ENCODE results near the gene RAB39A.
A peak's percentile ranks its signal among the peaks of the same experiment; 100 is the strongest.
"Not testable (repeated sequence)": the region's sequence is repeated elsewhere in the genome, so short reads cannot be mapped to it uniquely, and the experiment has no call there.

RAB39A gene, protein sequence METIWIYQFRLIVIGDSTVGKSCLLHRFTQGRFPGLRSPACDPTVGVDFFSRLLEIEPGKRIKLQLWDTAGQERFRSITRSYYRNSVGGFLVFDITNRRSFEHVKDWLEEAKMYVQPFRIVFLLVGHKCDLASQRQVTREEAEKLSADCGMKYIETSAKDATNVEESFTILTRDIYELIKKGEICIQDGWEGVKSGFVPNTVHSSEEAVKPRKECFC

GRCh38 chr11:107928046-107928766 is at the start of gene RAB39A:
TSS of gene RAB39A (plus strand) at chr11:107928448. CDS start at chr11:107928569, 121 bp downstream.
- peak; percentile 62 for DNase-seq

GRCh38 chr11:107881471-107881870 is 46.8 kb upstream of the RAB39A start:
- DNase-seq, result not testable (repeated sequence)

DNA sequence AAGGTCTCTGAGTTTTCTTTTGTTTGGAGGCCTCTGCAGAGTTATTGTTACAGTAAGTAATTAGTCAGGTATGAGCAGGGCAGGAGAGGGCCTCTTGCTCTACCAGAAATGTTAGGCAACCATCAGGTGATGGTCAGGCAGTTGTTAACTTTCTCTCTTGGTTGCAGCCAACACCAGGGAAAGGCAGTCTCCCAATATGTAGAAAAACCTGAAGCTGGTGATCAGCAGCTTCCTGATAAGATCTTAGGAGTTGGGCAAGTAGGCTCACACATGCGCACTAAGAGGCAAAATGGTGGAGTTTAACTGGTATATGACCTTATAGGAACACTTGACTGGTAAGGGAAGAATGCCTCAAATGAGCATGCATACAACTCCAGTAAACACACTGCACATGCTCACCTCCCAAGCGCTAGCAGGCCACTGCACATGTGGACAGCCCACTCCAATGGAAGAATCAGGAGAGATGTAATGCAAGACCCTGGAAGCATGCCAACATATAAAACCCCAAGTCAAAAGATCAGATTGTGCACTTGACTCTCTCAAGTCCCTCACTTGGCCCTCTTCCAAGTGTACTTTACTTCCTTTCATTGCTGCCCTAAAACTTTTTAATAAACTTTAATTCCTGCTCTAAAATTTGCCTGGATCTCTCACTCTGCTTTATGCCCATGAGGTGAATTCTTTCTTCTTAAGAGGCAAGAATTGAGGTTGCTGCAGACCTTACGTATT is 46.0 kb upstream of the RAB39A start:
- DNase-seq, result no peak

DNA sequence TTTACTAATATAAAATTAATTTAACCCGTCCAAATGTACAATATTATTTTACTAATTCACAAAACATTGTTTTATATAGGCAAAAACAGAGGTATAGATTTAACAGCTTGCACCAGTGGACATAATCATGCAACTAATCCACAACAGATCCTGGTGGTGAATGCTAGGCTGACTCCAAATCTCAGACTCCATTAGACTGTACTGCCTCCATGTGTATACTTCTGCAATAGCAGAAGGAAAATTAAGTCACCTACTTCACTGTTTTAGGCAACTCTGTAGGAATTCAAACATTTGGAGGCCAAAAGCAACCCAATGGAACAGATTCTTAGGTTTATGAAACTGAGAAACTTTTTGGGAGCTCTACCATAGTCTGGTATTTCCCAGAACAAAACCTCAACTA is 30.0 kb upstream of the RAB39A start:
- DNase-seq, result peak; percentile 5

DNA sequence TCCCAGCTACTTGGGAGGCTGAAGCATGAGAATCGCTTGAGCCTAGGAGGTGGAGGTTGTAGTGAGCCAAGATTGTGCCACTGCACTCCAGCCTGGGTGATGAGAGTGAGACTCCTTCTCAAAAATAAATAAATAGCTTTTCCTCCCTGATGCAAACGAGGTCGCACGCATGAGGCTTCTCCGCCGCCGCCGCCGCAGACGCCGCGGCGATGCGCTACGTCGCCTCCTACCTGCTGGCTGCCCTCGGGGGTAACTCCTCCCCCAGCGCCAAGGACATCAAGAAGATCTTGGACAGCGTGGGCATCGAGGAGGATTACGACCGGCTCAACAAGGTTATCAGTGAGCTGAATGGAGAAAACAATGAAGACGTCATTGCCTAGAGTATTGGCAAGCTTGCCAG is 20.0 kb upstream of the RAB39A start:
- DNase-seq, result no peak

- not testable (repeated sequence) for DNase-seq
Observed at GRCh38 chr11:107912415-107912814, 15.8 kb upstream of the RAB39A start.

DNA sequence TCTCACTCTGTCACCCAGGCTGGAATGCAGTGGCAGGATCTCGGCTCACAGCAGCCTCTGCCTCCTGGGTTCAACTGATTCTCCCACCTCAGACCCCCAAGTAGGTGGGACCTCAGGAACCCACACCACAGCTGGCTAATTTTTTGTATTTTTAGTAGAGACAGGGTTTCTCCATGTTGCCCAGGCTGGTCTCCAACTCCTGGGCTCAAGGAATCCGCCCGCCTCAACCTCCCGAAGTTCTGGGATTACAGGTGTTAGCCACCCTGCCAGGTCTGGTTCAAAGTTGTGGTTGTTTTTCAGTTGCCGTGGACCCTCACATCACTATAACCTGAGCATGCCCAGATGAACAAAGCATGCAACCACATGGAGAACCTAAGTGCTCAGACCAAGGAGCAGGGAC is 13.0 kb upstream of the RAB39A start:
- DNase-seq, result no peak

DNA sequence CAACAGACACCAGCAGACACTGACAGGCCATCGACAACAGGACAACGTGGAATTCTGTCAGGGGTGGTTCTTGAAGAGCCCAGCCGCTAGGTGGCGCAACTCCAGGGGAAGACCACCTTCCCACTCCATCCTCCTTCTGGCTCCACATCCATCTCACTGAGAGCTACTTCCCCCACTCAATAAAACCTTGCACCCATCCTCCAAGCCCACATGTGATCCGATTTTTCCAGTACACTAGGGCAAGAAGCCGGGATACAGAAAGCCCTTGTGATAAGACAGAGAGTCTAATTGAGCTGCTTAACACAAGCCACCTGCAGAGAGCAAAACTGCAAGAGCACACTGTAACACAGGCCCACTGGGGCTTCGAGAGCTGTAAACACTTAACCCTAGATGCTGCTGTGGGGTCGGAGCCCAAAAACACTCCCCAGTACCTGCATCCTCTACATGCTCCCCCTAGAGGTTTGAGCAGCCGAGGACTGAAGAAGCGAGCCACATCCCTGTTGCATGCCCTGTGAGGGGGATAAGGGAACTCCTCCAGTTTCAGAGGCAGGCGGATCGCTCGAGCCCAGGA is 11.5 kb upstream of the RAB39A start:
- peak; percentile 37 for DNase-seq

DNA sequence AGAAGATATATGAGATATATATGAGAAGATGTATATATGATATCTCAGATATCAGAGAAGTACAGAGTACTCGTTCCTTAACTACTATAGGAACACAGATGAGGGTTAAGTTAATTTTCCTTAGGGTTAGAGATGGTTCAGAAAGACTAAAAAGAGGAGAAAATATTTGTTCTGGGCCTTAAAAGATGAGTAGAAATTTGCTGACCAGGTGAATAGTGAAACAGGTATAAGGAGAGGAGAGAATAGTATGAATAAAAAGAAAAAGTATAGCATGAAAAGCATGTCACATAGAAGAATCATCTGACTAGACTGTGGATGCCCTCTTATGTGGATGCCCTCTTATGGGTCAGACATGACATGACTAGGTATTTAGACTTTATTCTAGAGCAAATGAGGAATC is 6.3 kb upstream of the RAB39A start:
- no peak for DNase-seq

DNA sequence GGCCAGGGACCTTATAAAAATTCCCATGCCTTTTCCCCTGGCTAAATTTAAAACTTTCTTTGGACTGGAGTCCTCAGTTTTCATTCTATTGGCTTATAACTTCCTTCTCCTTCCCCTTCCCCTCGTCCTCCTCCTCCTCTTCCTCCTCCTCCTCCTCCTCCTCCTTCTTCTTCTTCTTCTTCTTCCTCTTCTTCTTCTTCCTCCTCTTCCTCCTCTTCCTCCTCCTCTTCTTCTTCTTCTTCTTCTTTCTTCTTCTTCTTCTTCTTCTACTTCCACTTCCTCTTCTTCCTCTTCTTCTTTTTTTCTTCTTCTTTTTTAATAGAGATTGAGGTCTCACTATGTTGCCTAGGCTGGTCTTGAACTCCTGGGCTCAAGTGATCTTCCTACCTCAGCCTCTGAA is 4.7 kb upstream of the RAB39A start:
- DNase-seq, result not testable (repeated sequence)

- DNase-seq, result no peak
Observed at GRCh38 chr11:107924306-107924705, 3.9 kb upstream of the RAB39A start.

DNA sequence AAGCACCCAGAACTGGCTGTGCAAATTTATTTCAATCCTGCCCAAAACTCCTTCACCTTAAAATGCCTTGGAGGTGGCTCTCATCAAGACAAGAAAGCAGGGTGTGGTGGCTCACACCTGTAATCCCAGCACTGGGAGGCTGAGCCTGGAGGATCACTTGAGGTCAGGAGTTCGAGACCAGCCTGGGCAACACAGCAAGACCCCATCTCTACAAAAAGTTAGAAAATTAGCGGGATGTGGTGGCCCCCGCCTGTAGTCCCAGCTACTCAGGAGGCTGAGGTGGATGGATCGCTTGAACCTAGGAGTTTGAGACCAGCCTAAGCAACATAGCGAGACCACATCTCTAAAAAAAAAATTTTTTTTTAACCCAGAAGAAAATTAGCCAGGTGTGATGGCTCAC is 689 bp upstream of the RAB39A start:
- no peak for DNase-seq

- no peak for DNase-seq
Observed at GRCh38 chr11:107928767-107929507, 689 bp downstream of the RAB39A start.

DNA sequence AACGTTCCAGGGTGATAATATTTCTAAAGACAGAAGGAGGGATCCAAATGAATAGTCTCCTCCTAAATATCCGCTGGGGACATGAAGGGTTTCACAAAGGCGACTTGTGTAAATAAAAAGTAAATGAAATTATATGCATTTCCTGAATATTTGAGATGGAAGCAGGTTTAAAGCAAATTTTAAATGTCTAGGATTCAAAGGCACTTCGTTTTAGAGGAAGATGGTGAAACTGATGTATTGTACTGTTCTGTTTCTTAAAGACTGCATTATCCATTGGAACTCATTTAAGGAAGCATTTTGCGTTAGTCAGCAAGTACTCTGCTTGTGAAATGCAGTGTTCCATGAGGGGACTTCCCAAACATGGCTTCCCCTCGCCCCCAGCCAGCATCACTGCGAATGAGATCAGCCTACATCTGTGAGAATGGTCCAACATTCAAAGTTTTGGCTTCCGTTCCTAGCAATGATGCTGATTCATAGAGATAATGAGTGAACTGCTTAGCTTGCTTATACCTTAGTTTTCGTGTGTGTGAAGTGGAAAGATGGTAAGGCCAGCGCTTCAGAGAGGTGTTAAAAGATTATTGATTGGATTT is 1.5 kb downstream of the RAB39A start:
- peak; percentile 18 for DNase-seq

DNA sequence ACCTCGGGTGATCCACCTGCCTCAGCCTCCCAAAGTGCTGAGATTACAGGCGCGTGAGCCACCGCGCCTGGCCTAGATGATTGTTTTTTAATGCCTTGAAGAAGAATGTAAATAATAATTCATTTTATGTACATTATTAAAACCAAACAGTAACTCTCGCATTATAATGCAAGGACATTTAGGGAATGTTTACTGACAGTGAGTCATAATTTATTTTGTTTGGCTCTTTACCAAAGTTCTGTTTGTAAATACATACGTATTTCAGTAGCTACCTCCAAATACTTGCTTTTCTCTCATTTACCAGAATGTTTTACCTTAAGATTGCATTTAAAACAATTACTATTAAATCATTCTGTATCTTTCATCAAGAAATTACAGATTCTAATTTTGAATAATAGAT is 3.0 kb downstream of the RAB39A start:
- no peak for DNase-seq

DNA sequence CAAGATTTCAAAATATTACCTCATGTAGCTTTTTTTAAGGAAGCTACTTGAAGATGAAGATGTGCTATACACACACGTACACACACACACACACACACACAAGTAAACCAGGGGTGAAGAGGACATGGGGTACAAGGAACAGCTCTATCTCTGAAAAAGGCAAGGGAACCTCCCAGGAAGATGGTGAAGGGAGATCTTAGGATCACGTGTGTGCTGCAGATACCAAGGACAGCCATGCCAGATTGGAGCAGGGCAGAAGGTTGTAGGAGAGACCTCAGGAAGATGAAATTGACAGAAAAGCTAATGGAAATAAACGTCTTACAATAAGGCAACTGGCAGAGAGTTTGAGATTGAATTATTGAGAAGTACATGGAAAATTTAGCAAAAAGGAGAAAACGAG is 19.7 kb downstream of the RAB39A start:
- no peak for DNase-seq

GRCh38 chr11:107948328-107948727 is 20.1 kb downstream of the RAB39A start:
- DNase-seq, result not testable (repeated sequence)

DNA sequence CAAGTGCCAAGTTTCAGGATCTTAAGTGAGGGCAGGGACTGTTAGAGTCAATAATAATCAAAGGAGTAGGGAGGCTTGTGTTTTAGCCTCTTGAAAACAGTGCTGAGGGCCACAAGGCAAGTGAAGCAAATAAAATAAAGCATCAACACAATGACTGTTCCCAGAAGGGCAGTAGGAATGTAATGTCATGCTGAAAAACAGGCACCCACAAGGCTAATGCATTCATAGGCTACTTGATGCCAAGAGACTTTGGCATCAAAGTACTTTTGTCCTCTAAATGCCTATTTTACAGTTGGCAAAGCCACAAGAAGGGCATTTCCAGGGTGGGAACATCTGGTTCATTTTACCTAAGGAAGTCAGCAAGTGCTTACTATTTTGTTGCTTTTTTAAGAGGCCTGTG is 22.9 kb downstream of the RAB39A start:
- no peak for DNase-seq

GRCh38 chr11:107953446-107953845 is 25.2 kb downstream of the RAB39A start:
- no peak for DNase-seq

GRCh38 chr11:107956543-107956942 is 28.3 kb downstream of the RAB39A start:
- no peak for DNase-seq

- no peak for DNase-seq
Observed at GRCh38 chr11:107957109-107957588, 28.9 kb downstream of the RAB39A start.

DNA sequence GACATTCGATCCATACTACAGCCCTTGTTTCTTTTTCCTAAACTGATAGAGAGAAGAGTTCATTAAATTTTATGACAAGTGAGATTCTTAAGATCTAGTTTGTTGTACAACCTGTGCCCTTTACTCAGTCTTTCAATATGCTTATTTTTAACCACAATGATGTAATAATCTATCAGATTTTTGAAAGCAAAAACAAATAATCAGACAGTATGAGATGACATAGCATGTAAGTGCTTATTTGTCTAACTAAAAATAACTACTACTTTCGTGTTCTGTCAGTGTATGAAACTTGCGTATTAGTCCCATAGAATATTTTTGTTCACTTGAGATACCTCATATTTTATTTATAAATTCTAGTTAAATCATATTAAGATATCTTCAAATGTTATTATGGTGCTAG is 33.2 kb downstream of the RAB39A start:
- DNase-seq, result no peak
